ENCODE results near the gene ZDBF2.

GRCh38 chr2:206253125-206253776 is 21.2 kb upstream of the ZDBF2 start:
- no peak for TF ChIP-seq CTCF (IDR thresholded peaks at IDR 0.05)
- TF ChIP-seq POLR2A (IDR thresholded peaks at IDR 0.05): no peak
- TF ChIP-seq EP300 (IDR thresholded peaks at IDR 0.05): no peak
- no peak for TF ChIP-seq POLR2AphosphoS5 (IDR thresholded peaks at IDR 0.05)
